Stimulated activated CD4-positive, alpha-beta T cell treated with anti-CD3 and anti-CD28 coated beads, TNF-alpha, amount 100 ng/mL, for 4 hours (primary cell): ENCODE results near the gene HOXA11.

Experiments
- DNase-seq, 3 experiments: peaks; one replicate each; pipeline ENCODE4 v3.0.0-alpha.2; 2020; ENCODE audit warnings: low read depth in 3 of 3

HOXA11 gene

GRCh38 chr7:27133409-27134231, 51.4 kb downstream of the HOXA11 start:
- DNase-seq = no peak

DNA sequence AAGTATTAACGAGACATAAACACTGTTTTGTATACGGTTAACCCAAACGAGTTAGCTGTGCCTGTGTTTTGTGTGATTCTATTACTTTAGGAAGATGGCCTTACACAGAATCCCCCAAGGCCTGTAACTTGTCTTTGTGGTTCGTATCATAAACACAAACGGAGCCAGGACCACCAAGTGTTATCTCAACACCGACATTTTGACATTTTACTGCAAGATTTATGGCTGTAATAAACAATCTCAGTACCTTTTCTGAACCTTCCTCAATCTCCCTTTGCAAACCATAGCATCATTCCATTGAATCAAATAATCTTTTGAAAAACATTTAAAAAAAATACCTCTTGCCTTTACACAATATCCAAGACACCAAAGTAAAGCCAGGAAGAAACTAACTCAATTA, 52.1 kb downstream of the HOXA11 start:
- DNase-seq = no peak

DNA sequence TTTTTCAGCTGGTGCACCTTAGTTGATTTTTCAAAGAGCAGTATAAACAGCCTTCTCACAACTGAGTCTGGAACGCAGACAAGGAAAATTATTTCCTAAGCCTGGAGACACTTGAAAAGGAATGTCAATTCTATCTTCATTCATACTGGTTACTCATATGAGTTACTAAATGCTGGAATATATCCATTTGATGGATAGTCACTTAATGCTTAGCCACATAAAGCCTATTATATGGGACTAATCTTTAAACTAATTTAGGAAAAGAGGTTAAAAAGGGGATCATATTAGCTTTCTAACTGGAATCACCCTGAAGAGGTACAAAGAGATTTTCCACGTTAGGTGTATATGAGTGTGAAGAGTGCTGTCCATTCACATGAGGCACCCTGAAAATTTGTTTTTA, 52.8 kb downstream of the HOXA11 start:
- no peak for DNase-seq

DNA sequence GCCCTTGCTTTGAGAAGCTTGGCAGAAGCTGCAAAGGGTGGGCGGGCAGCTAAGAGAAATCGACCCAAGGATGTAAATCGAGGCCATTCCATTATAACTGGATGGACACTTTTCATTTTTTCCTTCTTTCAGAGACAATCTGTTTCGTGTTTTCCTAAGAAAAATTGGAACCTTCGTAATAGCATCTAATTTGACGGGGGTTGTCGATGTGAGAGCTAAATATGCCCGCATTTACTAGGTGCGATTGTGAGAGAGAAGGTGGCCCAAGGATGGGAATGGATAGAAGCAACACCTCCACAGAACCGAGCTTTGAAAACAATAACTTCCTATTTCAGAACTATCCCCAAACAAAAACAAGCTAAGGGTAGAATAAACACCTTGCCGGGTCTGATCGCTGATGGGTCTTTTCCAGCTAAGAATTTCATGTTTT, 53.6 kb downstream of the HOXA11 start:
- DNase-seq = no peak
